Nephron progenitor cell (in vitro differentiated cells): ENCODE data around the gene RSPO1.
A peak's percentile ranks its signal among the peaks of the same experiment; 100 is the strongest.
"Not testable (repeated sequence)": the region's sequence is repeated elsewhere in the genome, so short reads cannot be mapped to it uniquely, and the experiment has no call there.

Experiments
- DNase-seq: peaks from one replicate; pipeline ENCODE4 v3.0.0; 2021
- H3K27ac Mint-ChIP-seq: 2 replicates; pipeline ENCODE4 v1.8.0; 2021; ENCODE audit warnings: mild to moderate bottlenecking, moderate library complexity, mixed read lengths
- H3K27me3 Mint-ChIP-seq: 2 replicates; pipeline ENCODE4 v1.8.0; 2021; ENCODE audit warnings: mild to moderate bottlenecking, low read depth, mixed read lengths; ENCODE audit not compliant: poor library complexity
- H3K36me3 Mint-ChIP-seq: 2 replicates; pipeline ENCODE4 v1.8.0; 2021; ENCODE audit warnings: low read depth, mixed read lengths
- H3K4me1 Mint-ChIP-seq: 2 replicates; pipeline ENCODE4 v1.8.0; 2021; ENCODE audit warnings: mixed read lengths
- H3K4me3 Mint-ChIP-seq: 2 replicates; pipeline ENCODE4 v1.8.0; 2021; ENCODE audit warnings: mild to moderate bottlenecking, moderate library complexity, mixed read lengths
- H3K9me3 Mint-ChIP-seq: 2 replicates; pipeline ENCODE4 v1.8.0; 2021; ENCODE audit warnings: mild to moderate bottlenecking, moderate library complexity, mixed read lengths
- CTCF ChIP-seq: fragments of 200-600 bp; sonication (generic); IDR thresholded peaks from 2 replicates; pipeline ENCODE4 v1.5.0; 2021; ENCODE audit warnings: antibody characterized with exemption

RSPO1 gene

GRCh38 chr1:37634244-37634991, at the start of gene RSPO1:
Gene RSPO1, minus strand, starts transcription at chr1:37634892. Its CDS starts 5,231 bp downstream, at chr1:37629661.
- DNase-seq: peak; percentile 56
- Mint-ChIP-seq H3K4me1 (peaks cover 15% of the 10 kb centered on the region), H3K4me3 (peak within 1 kb of the TSS; percentile 71), H3K36me3 (no peaks in the 10 kb centered on the region), H3K27me3 (peaks cover 50% of the 10 kb centered on the region), H3K27ac (no peak within 1 kb of the TSS), H3K9me3 (no peaks in the 10 kb centered on the region)
- no peak for TF ChIP-seq CTCF

- peaks cover 44% of the 10 kb centered on the region for H3K36me3 Mint-ChIP-seq
These were observed 49.5 kb upstream of the RSPO1 start for GRCh38 chr1:37684182-37684581.

GRCh38 chr1:37682334-37682987, 47.8 kb upstream of the RSPO1 start:
- Mint-ChIP-seq H3K4me3 (no peak overlapping the region), H3K4me1 (no peaks in the 10 kb centered on the region), H3K27me3 (peaks cover 15% of the 10 kb centered on the region), H3K36me3 (peaks cover 35% of the 10 kb centered on the region), H3K9me3 (no peaks in the 10 kb centered on the region), H3K27ac (peak overlapping the region; percentile 43)
- peak; percentile 84 for DNase-seq
- TF ChIP-seq CTCF: peak; percentile 87

More at GRCh38 chr1:37684182-37684581, 49.5 kb upstream of the RSPO1 start:
- not testable (repeated sequence) for DNase-seq, H3K9me3 Mint-ChIP-seq, H3K4me3 Mint-ChIP-seq, H3K27ac Mint-ChIP-seq, H3K27me3 Mint-ChIP-seq
- H3K4me1 Mint-ChIP-seq: peaks cover 12% of the 10 kb centered on the region

GRCh38 chr1:37680933-37681332, 46.2 kb upstream of the RSPO1 start:
- H3K36me3 Mint-ChIP-seq: peaks cover 26% of the 10 kb centered on the region
- H3K27ac Mint-ChIP-seq: peak overlapping the region; percentile 3
- no peak for DNase-seq
- H3K9me3 Mint-ChIP-seq: no peaks in the 10 kb centered on the region
- H3K4me1 Mint-ChIP-seq: peaks cover 6% of the 10 kb centered on the region
- H3K4me3 Mint-ChIP-seq: no peak overlapping the region
- H3K27me3 Mint-ChIP-seq: peaks cover 28% of the 10 kb centered on the region
- TF ChIP-seq CTCF: no peak

- DNase-seq: no peak
- H3K4me3 Mint-ChIP-seq: no peak overlapping the region
- no peak for TF ChIP-seq CTCF
- no peaks in the 10 kb centered on the region for H3K9me3 Mint-ChIP-seq
- H3K27ac Mint-ChIP-seq: no peak overlapping the region
- H3K36me3 Mint-ChIP-seq: peaks cover 8% of the 10 kb centered on the region
- H3K27me3 Mint-ChIP-seq: peaks cover 41% of the 10 kb centered on the region
- peaks cover 6% of the 10 kb centered on the region for H3K4me1 Mint-ChIP-seq
These were observed 43.1 kb upstream of the RSPO1 start for GRCh38 chr1:37677808-37678207.

- Mint-ChIP-seq H3K36me3 (peaks cover 6% of the 10 kb centered on the region), H3K4me1 (peaks cover 6% of the 10 kb centered on the region), H3K9me3 (no peaks in the 10 kb centered on the region), H3K27me3 (peaks cover 41% of the 10 kb centered on the region), H3K4me3 (no peak overlapping the region), H3K27ac (no peak overlapping the region)
- DNase-seq: no peak
- TF ChIP-seq CTCF: no peak
These were observed 42.4 kb upstream of the RSPO1 start for GRCh38 chr1:37677143-37677439.
